Chondrocyte (in vitro differentiated cells): ENCODE results near the gene WASF2. TPM values are rescaled to one million over a fixed set of nuclear protein-coding genes. Genes with fewer than 3 reads are reported as not detected.
"Not testable (repeated sequence)": the region's sequence is repeated elsewhere in the genome, so short reads cannot be mapped to it uniquely, and the experiment has no call there.

Experiments
- DNase-seq: peaks from one replicate; pipeline ENCODE4 v3.0.0; 2021; ENCODE audit warnings: mixed read lengths, low spot score
- H3K27ac Mint-ChIP-seq: one replicate; pipeline ENCODE4 v1.8.0; 2021; ENCODE audit warnings: mild to moderate bottlenecking, moderate library complexity, mixed read lengths; ENCODE audit not compliant: unreplicated experiment
- H3K27me3 Mint-ChIP-seq: 2 replicates; pipeline ENCODE4 v1.8.0; 2021; ENCODE audit warnings: low read depth, mixed read lengths
- H3K36me3 Mint-ChIP-seq: 2 replicates; pipeline ENCODE4 v1.8.0; 2021; ENCODE audit warnings: low read depth, mixed read lengths
- H3K4me1 Mint-ChIP-seq: 2 replicates; pipeline ENCODE4 v1.8.0; 2021; ENCODE audit warnings: low read depth, mild to moderate bottlenecking, mixed read lengths
- H3K4me3 Mint-ChIP-seq: one replicate; pipeline ENCODE4 v1.8.0; 2021; ENCODE audit warnings: mild to moderate bottlenecking, moderate library complexity, mixed read lengths; ENCODE audit not compliant: unreplicated experiment
- H3K9me3 Mint-ChIP-seq: 2 replicates; pipeline ENCODE4 v1.8.0; 2021; ENCODE audit warnings: low read depth, mixed read lengths
- total RNA-seq: library from RNA; stranded (reverse); gene quantifications from 3 replicates; pipeline ENCODE4 v1.2.1, GENCODE V29; 2021
- TF ChIP-seq, protein P1 (sequence below): fragments of 200-600 bp; sonication (generic); IDR thresholded peaks from 2 replicates; pipeline ENCODE4 v1.5.0; 2021; ENCODE audit warnings: antibody characterized with exemption, mild to moderate bottlenecking, moderate library complexity

Gene WASF2
- total RNA-seq, 1 donor from 2014 or later: 128 TPM

DNA sequence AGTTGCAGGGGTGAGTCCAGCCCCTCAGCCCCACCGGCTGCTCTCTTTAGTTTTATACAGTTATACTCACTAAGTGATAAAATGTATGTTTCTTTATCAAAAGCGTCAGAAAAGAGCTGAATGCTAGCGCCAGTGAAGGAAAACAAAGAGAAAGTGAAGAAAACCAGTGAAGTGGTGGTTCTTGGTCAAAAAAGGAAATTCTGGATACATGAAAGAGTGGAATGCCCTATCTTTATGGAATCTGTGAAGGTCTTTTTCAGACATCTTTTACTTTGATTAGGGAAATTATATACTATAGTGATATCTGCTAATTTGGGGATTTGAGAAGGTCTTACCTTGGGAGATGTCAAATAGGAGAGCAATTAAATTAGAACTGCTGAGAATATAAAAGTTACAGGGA, 56.3 kb downstream of the WASF2 start:
- Mint-ChIP-seq H3K4me1 (peaks cover 90% of the 10 kb centered on the region), H3K27ac (no peak overlapping the region), H3K9me3 (no peaks in the 10 kb centered on the region), H3K4me3 (no peak overlapping the region), H3K27me3 (no peaks in the 10 kb centered on the region), H3K36me3 (no peaks in the 10 kb centered on the region)
- DNase-seq: no peak
- TF ChIP-seq, protein P1, sequence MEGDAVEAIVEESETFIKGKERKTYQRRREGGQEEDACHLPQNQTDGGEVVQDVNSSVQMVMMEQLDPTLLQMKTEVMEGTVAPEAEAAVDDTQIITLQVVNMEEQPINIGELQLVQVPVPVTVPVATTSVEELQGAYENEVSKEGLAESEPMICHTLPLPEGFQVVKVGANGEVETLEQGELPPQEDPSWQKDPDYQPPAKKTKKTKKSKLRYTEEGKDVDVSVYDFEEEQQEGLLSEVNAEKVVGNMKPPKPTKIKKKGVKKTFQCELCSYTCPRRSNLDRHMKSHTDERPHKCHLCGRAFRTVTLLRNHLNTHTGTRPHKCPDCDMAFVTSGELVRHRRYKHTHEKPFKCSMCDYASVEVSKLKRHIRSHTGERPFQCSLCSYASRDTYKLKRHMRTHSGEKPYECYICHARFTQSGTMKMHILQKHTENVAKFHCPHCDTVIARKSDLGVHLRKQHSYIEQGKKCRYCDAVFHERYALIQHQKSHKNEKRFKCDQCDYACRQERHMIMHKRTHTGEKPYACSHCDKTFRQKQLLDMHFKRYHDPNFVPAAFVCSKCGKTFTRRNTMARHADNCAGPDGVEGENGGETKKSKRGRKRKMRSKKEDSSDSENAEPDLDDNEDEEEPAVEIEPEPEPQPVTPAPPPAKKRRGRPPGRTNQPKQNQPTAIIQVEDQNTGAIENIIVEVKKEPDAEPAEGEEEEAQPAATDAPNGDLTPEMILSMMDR: no peak

DNA sequence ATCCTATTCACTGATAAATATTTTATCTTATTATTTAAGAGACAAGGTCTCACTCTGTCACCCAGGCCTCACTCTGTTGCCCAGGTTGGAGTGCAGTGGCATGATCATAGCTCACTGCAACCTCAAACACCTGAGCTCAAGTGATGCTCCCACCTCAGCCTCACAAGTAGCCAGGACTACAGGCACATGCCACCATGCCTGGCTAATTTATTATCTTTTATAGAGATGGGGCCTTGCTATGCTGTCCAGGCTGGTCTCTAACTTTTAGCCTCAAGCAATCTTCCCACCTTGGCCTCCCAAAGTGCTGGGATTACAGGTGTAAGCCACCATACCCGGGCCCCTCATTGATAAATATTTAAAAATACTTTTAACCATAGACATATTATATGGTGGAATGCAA, 57.2 kb downstream of the WASF2 start:
- H3K27me3 Mint-ChIP-seq, DNase-seq, H3K9me3 Mint-ChIP-seq, H3K4me3 Mint-ChIP-seq, H3K36me3 Mint-ChIP-seq, H3K27ac Mint-ChIP-seq: not testable (repeated sequence)
- H3K4me1 Mint-ChIP-seq: peaks cover 90% of the 10 kb centered on the region

- Mint-ChIP-seq H3K36me3 (no peaks in the 10 kb centered on the region), H3K27ac (peak overlapping the region; percentile 85), H3K4me3 (no peak overlapping the region), H3K27me3 (no peaks in the 10 kb centered on the region), H3K4me1 (peaks cover 89% of the 10 kb centered on the region), H3K9me3 (no peaks in the 10 kb centered on the region)
- DNase-seq: no peak
- TF ChIP-seq, protein P1: no peak
Measured at GRCh38 chr1:27431601-27431940, 58.4 kb downstream of the WASF2 start.

GRCh38 chr1:27430903-27431600, 58.9 kb downstream of the WASF2 start:
- Mint-ChIP-seq H3K27ac (peak overlapping the region; percentile 85), H3K4me1 (peaks cover 86% of the 10 kb centered on the region)

DNA sequence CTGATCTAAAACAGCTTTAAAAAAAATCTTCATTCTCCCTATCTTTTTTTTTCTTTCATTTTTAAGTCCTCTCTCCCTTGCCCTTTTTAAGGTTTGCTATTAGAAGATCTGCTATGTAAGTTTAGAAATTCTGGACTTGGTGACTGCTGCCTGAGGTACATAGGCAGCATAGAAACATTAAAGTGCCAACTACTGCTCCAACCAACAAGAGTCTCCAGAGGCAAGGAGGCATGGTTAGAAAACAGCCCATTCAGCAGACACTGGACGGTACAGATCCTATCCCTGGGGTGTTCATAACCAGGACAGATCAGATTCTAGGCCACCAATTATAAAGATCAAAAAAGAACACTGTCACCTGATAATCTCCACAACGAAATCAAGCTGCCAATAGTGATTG, 60.9 kb downstream of the WASF2 start:
- H3K4me3 Mint-ChIP-seq: peak overlapping the region; percentile 39
- peaks cover 78% of the 10 kb centered on the region for H3K4me1 Mint-ChIP-seq
- TF ChIP-seq, protein P1: no peak
- peaks cover 3% of the 10 kb centered on the region for H3K36me3 Mint-ChIP-seq
- peak overlapping the region; percentile 96 for H3K27ac Mint-ChIP-seq
- no peaks in the 10 kb centered on the region for H3K27me3 Mint-ChIP-seq
- no peaks in the 10 kb centered on the region for H3K9me3 Mint-ChIP-seq
- DNase-seq: no peak

More at GRCh38 chr1:27430903-27431600, 58.9 kb downstream of the WASF2 start:
- Mint-ChIP-seq H3K36me3 (peaks cover 2% of the 10 kb centered on the region), H3K4me3 (no peak overlapping the region), H3K9me3 (no peaks in the 10 kb centered on the region), H3K27me3 (no peaks in the 10 kb centered on the region)
- TF ChIP-seq, protein P1: peak; percentile 40
- no peak for DNase-seq
